Ishikawa (cell line): ENCODE measurements around the gene GMDS.

Experiments
- CEBPB ChIP-seq: IDR thresholded peaks from 2 replicates; pipeline ENCODE4 v1.6.1; 2012
- CREB1 ChIP-seq: IDR thresholded peaks from 2 replicates; pipeline ENCODE4 v1.6.1; 2012; ENCODE audit warnings: low read depth
- EGR1 ChIP-seq: IDR thresholded peaks from 2 replicates; pipeline ENCODE4 v1.6.1; 2012
- EP300 ChIP-seq: IDR thresholded peaks from 2 replicates; pipeline ENCODE4 v1.6.1; 2012; ENCODE audit warnings: borderline replicate concordance
- FOXM1 ChIP-seq: IDR thresholded peaks from 2 replicates; pipeline ENCODE4 v1.6.1; 2012; ENCODE audit warnings: low read depth, borderline replicate concordance
- NFIC ChIP-seq: IDR thresholded peaks from 2 replicates; pipeline ENCODE4 v1.6.1; 2012
- RAD21 ChIP-seq: IDR thresholded peaks from 2 replicates; pipeline ENCODE4 v1.6.1; 2012; ENCODE audit warnings: low read depth
- TAF1 ChIP-seq: IDR thresholded peaks from 2 replicates; pipeline ENCODE4 v1.6.1; 2012; ENCODE audit warnings: low read depth, mild to moderate bottlenecking
- TCF12 ChIP-seq: IDR thresholded peaks from 2 replicates; pipeline ENCODE4 v1.6.1; 2012; ENCODE audit warnings: low read depth
- TEAD4 ChIP-seq: IDR thresholded peaks from 2 replicates; pipeline ENCODE4 v1.6.1; 2012
- YY1 ChIP-seq: IDR thresholded peaks from 2 replicates; pipeline ENCODE4 v1.6.1; 2012; ENCODE audit warnings: low read depth
- ZBTB7A ChIP-seq: IDR thresholded peaks from 2 replicates; pipeline ENCODE4 v1.6.1; 2012; ENCODE audit warnings: low read depth
- TF ChIP-seq, protein P1 (sequence below): IDR thresholded peaks from 2 replicates; pipeline ENCODE4 v1.6.1; 2012
- TF ChIP-seq, protein P2 (sequence below): IDR thresholded peaks from 2 replicates; pipeline ENCODE4 v1.6.1; 2012; ENCODE audit warnings: low read depth, mild to moderate bottlenecking
- TF ChIP-seq, protein P3 (sequence below): IDR thresholded peaks from 2 replicates; pipeline ENCODE4 v1.6.1; 2012

The GMDS gene

DNA sequence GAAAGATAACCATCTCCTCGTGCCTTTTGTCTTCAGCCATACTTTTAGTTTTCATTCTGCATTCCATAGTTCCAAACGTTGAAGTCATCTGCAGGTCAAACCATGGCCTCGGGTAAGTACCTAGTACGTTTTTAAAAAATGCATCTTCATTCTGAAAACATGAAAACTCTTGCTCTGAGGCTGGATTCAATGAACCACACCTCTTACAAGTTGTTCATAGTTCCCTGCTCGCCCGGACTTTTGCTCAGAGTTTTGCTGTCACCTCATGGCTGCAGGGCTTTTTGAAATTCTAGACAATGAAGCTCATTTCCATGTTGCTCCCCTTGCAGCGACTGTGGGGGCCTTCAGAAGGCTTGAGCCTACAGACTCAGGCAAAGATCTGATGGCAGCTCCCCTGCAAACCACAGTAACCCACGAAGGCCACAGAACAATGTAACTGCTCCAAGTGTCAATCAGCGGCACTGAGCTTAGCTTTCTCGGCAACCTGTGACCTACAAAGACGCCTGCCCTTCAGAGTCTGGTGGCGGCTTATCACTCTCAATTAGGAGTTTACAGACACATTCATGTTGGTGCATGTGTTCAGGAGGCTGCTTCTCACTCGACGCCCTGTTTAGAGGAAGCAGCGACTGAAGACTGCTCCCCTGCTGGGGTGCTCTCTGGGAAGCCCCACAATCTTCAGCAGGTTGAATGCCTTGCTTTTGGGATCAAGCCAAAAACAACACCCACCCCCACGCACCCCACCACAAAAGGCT, 574.5 kb downstream of the GMDS start:
- TF ChIP-seq, protein P1, sequence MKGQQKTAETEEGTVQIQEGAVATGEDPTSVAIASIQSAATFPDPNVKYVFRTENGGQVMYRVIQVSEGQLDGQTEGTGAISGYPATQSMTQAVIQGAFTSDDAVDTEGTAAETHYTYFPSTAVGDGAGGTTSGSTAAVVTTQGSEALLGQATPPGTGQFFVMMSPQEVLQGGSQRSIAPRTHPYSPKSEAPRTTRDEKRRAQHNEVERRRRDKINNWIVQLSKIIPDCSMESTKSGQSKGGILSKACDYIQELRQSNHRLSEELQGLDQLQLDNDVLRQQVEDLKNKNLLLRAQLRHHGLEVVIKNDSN: no peak
- TF ChIP-seq CEBPB: no peak
- TF ChIP-seq, protein P2, sequence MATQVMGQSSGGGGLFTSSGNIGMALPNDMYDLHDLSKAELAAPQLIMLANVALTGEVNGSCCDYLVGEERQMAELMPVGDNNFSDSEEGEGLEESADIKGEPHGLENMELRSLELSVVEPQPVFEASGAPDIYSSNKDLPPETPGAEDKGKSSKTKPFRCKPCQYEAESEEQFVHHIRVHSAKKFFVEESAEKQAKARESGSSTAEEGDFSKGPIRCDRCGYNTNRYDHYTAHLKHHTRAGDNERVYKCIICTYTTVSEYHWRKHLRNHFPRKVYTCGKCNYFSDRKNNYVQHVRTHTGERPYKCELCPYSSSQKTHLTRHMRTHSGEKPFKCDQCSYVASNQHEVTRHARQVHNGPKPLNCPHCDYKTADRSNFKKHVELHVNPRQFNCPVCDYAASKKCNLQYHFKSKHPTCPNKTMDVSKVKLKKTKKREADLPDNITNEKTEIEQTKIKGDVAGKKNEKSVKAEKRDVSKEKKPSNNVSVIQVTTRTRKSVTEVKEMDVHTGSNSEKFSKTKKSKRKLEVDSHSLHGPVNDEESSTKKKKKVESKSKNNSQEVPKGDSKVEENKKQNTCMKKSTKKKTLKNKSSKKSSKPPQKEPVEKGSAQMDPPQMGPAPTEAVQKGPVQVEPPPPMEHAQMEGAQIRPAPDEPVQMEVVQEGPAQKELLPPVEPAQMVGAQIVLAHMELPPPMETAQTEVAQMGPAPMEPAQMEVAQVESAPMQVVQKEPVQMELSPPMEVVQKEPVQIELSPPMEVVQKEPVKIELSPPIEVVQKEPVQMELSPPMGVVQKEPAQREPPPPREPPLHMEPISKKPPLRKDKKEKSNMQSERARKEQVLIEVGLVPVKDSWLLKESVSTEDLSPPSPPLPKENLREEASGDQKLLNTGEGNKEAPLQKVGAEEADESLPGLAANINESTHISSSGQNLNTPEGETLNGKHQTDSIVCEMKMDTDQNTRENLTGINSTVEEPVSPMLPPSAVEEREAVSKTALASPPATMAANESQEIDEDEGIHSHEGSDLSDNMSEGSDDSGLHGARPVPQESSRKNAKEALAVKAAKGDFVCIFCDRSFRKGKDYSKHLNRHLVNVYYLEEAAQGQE: no peak
- TF ChIP-seq EGR1: no peak
- no peak for TF ChIP-seq FOXM1
- TF ChIP-seq, protein P3, sequence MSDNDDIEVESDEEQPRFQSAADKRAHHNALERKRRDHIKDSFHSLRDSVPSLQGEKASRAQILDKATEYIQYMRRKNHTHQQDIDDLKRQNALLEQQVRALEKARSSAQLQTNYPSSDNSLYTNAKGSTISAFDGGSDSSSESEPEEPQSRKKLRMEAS: no peak

DNA sequence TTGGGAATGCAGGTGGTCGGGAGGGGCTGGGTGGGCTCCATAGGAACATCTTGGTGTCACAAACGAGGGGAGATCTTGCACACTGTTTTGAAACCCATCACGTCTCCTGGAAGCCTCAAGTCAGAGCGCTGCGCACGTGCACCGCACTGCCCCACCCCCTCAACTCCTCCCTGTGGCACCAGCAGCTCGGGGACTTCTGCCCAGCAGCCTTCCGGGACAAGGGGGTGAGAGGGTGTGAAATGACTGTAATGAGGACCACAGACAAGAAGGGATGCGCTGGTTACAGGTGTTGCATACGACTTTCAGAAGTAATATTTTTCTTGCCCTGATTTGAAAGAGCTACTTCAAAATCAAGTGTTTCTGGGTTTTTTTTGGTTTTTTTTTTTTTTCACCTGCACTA, 575.4 kb downstream of the GMDS start:
- no peak for TF ChIP-seq TCF12
- TF ChIP-seq ZBTB7A: no peak
- TF ChIP-seq FOXM1: no peak
- TF ChIP-seq TAF1: no peak
- TF ChIP-seq EGR1: no peak
- no peak for TF ChIP-seq YY1
- no peak for TF ChIP-seq NFIC
- no peak for TF ChIP-seq CREB1
- TF ChIP-seq, protein P2: no peak
- no peak for TF ChIP-seq EP300
- TF ChIP-seq, protein P3: no peak
- TF ChIP-seq, protein P1: no peak
- no peak for TF ChIP-seq TEAD4
- no peak for TF ChIP-seq RAD21
- no peak for TF ChIP-seq CEBPB

DNA sequence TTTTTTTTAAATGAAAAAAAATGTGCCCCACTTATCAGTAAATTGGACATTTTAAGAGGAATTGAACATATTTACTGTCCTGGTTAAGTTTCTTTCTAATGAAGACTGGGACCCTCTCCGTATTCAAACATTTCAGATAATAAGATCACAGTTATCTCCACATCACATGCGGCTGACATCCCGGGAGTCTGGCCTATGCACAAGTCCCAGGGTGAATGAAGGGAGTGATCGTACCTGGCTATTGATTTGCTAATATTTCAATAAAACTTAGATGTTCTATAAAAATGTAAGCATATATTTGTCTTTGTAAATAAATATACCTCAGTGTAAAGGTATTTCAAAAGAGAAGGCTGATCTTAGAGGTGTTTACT, 577.6 kb downstream of the GMDS start:
- no peak for TF ChIP-seq EGR1

DNA sequence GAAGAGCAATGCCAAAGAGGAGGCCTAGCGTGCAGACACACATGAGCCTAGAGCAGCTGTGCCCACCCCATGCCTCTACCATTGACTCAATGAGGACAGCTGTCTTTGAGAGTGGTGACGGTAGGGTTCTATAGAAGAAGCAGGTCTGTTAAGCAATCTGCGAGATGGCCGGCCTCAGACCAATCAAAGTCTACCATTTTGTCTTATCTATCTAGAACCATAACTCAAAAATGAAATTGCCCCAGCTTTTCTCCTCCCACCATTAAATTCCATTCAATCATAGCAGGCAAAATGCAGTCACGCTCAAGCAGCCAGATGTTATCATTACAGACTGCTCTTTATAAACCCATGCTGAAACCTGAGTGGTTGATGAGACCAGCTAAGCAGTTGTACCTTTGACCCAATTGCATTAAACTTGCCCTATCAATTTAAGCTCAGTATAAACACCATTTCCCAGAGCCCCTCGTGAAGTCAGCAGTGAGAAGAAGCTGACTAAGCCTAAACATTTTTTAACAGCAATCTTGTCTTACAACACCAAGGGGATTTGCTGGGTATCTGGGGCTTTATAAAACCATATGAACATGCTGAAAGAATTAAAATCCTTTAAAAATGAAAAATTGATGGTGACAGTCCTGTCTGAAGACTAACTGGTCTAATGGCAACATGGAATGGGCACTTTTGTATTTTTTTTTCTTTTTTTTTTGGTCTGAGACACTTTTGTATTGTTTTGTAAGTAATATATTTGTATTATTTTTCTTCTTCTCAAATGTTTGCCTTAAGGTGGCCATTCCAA, 578.2 kb downstream of the GMDS start:
- TF ChIP-seq EP300 (no peak), NFIC (no peak), EGR1 (no peak), CEBPB (no peak), YY1 (no peak), CREB1 (no peak), TCF12 (no peak), ZBTB7A (no peak), TEAD4 (no peak), RAD21 (no peak), FOXM1 (no peak), TAF1 (no peak)
- TF ChIP-seq, protein P3: no peak
- TF ChIP-seq, protein P2: no peak
- TF ChIP-seq, protein P1: no peak
